Measurements from ENCODE around the gene ASPG. TPM values are rescaled to one million over a fixed set of nuclear protein-coding genes. Genes with fewer than 3 reads are reported as not detected.

ASPG gene
- total RNA-seq (2.2 TPM), polyA plus RNA-seq (2.7 TPM)

DNA sequence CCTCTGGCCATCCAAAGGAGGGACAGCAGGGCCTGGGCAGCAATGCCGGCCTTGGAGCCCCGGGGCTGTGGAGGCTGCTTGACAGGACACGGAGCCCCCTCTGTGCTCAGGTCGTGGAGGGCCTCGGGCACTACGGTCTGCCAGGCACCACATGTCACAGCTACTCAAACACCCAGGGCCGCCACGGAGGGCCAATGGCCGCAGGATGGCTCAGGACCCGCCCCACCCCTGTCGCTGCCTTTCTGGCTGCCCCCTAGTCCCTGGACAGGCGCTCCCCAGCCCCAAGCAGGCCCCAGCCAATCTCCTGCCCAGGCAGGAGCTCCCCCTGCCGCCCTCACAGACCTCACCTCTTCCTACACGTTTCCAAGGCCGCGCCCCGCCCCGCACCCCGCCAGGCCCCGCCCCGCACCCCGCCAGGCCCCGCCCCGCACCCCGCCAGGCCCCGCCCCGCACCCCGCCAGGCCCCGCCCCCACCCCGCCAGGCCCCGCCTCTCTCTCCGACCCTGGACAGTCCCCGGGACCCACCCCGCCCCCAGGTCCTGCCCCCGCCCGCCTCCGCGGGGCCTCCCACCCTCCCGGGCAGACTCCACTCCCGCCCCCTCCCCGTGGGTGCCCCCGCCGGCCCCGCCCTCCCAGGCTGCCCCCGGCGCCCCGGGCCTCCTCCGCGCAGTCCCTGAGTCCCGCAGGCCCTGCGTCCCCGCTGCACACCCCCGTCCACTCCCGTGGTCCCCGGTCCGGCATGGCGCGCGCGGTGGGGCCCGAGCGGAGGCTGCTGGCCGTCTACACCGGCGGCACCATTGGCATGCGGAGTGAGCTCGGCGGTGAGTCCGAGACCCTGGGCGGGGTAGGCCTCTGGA lies at the start of gene ASPG:
ASPG (plus strand) TSS at position 669 of the 857 bp plus-strand sequence; CDS start at position 740, 71 bp downstream.
- no peaks in the 10 kb centered on the region for H3K36me3 ChIP-seq (ENCODE audit: insufficient read depth)
- peak within 1 kb of the TSS; percentile 40 for H3K4me3 ChIP-seq (ENCODE audit: low read depth, low read length)
- no peaks in the 10 kb centered on the region for H3K4me1 ChIP-seq (ENCODE audit: insufficient read depth)
- no peak within 1 kb of the TSS for H3K27ac ChIP-seq (ENCODE audit: low read depth)
- 8% methylated on average over 70 of the region's 70 CpGs for WGBS
- no peak for DNase-seq (ENCODE audit: extremely low spot score)

DNA sequence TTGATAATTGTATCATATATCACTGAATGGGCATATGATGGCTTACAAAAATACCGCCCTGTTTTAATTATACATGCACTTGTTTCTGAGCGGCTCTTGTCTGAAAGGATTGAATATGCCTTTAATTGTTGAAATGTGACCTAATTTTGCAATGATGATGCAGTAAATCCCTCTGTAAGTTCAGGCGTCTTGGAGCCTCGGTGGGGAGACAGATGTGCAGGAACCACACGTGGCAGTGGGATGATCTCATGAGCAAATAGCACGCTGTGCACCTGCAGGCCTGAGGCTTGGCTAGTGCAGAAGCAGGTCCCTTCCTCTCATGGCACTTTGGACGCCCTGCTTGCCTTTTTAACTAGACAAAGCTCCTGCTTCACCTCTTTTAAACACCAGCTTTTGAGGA lies 49.3 kb upstream of the ASPG start:
- no peaks in the 10 kb centered on the region for H3K36me3 ChIP-seq (ENCODE audit: insufficient read depth)
- 71% methylated on average over 7 of the region's 7 CpGs for WGBS
- no peaks in the 10 kb centered on the region for H3K4me1 ChIP-seq (ENCODE audit: insufficient read depth)
- no peak overlapping the region for H3K27ac ChIP-seq (ENCODE audit: low read depth)
- DNase-seq (ENCODE audit: extremely low spot score), result no peak
- no peak overlapping the region for H3K4me3 ChIP-seq (ENCODE audit: low read depth, low read length)

DNA sequence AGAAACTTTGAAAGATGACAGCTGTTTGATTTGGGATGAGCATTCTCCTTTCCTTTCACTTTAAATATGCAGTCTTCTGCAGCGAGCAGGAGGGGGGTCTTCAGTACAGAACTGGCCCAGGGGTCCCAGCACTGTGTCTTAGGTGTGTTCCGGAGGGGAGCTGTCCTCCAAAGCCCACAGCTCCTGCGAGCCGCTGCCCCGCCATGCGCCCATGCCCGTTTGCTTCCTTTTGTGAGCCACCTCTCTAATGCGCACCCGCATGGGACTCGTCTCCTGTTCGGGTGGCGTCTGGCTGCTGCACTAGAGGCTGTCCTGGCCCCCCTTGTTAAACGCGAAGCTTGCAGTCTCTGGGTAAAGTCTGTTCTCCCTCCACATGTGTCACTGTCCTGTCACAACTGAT lies 48.4 kb upstream of the ASPG start:
- WGBS, result 70% methylated on average over 14 of the region's 14 CpGs
- Histone ChIP-seq H3K36me3 (ENCODE audit: insufficient read depth) (no peaks in the 10 kb centered on the region), H3K4me3 (ENCODE audit: low read depth, low read length) (no peak overlapping the region), H3K27ac (ENCODE audit: low read depth) (no peak overlapping the region), H3K4me1 (ENCODE audit: insufficient read depth) (no peaks in the 10 kb centered on the region)
- no peak for DNase-seq (ENCODE audit: extremely low spot score)

DNA sequence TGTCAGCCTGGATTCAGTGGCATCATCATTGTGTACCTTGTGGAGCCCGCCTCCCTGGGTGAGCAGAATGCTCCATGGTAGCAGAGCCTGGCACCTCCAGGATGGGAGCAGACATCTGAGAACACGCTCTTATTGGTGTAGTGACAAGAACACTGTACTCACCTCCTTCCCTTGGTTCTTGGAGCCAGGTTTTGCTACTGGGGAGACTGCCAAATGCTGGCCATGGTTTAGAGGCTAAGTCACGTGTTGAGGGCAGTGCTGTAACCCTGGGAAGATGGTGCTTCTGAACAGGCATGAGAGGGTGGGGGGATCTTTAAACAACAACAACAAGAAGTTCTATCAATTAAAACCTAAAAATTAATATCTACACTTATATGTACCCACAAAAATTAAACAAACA lies 47.6 kb upstream of the ASPG start:
- H3K27ac ChIP-seq (ENCODE audit: low read depth), result no peak overlapping the region
- DNase-seq (ENCODE audit: extremely low spot score), result no peak
- WGBS, result 72% methylated on average over 3 of the region's 3 CpGs
- H3K4me3 ChIP-seq (ENCODE audit: low read depth, low read length), result no peak overlapping the region
- no peaks in the 10 kb centered on the region for H3K36me3 ChIP-seq (ENCODE audit: insufficient read depth)
- H3K4me1 ChIP-seq (ENCODE audit: insufficient read depth), result no peaks in the 10 kb centered on the region

DNA sequence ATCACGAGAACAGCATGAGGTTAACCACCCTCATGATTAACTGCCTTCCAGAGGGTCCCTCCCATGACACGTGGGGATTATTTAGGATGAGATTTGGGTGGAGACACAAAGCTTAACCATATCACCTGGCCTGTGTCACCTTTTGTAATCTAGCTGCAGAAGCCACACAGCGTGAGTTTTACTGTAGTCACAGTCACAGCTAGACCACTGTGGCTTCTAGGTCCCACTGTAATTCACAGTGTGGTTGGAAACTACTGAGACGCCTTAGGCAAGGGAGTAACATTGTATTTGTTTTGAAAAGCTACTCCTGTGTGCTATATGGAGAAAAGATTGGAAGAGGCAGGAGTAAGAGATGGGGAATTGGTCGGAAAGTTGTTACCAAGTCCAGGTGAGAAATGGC lies 46.3 kb upstream of the ASPG start:
- 77% methylated on average over 5 of the region's 5 CpGs for WGBS
- H3K27ac ChIP-seq (ENCODE audit: low read depth), result no peak overlapping the region

DNA sequence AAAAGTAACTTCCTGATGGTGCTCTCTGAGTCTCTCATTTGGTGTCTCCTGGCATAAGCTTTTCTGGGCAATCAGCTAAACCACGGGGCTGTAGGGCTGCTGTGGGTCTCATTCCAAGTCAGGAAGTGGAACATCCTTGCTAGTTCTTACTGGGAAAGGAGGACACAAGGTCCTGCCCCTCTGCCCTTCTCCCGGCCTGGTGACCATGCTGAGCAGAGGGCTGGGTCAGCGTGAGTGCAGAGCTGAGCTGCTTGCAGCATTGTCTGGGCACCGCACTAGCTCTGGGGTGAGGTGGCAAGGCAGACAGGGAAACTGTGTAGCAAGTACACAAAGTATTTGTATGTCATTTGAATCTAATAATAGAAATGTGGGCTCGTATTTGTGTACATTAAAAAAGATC lies 45.0 kb upstream of the ASPG start:
- Histone ChIP-seq H3K4me1 (ENCODE audit: insufficient read depth) (no peaks in the 10 kb centered on the region), H3K36me3 (ENCODE audit: insufficient read depth) (no peaks in the 10 kb centered on the region), H3K4me3 (ENCODE audit: low read depth, low read length) (no peak overlapping the region), H3K27ac (ENCODE audit: low read depth) (no peak overlapping the region)
- DNase-seq (ENCODE audit: extremely low spot score), result no peak
- WGBS, result 41% methylated on average over 5 of the region's 5 CpGs

More for the DNA sequence above, 46.3 kb upstream of the ASPG start:
- Histone ChIP-seq H3K4me3 (ENCODE audit: low read depth, low read length) (no peak overlapping the region), H3K36me3 (ENCODE audit: insufficient read depth) (no peaks in the 10 kb centered on the region), H3K4me1 (ENCODE audit: insufficient read depth) (no peaks in the 10 kb centered on the region)
- no peak for DNase-seq (ENCODE audit: extremely low spot score)

DNA sequence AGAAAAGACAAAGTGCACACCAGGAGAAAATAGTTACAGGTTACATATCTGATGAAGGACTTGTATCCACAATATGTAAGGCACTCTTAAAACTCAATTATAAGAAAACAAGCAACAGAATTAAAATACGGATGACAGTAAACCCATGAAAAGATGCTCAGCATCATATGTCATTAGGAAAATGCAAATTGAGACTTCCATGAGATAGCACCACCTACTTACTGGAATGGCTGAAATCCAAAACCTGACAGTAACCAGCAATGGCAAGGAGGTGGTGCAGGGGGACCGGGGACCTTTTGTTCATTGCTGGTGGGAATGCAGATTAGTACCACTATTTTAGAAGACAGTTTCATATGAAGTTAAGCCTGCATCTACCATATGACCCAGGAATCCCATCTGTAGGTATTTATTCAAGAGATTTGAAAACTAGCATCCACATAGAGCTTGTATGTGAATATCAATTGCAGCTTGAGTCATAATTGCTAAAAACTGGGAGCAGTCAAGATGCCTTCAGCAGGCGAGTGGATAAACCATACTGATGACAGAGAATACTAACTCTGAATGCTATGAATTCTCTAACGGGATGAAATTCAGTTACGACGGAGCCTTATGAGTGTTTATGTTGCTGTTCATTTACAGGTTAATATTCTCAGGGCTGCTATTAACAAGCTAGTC lies 43.9 kb upstream of the ASPG start:
- no peaks in the 10 kb centered on the region for H3K36me3 ChIP-seq (ENCODE audit: insufficient read depth)
- H3K27ac ChIP-seq (ENCODE audit: low read depth), result no peak overlapping the region
- no peak overlapping the region for H3K4me3 ChIP-seq (ENCODE audit: low read depth, low read length)
- 86% methylated on average over 6 of the region's 6 CpGs for WGBS
- DNase-seq (ENCODE audit: extremely low spot score), result no peak
- H3K4me1 ChIP-seq (ENCODE audit: insufficient read depth), result no peaks in the 10 kb centered on the region

DNA sequence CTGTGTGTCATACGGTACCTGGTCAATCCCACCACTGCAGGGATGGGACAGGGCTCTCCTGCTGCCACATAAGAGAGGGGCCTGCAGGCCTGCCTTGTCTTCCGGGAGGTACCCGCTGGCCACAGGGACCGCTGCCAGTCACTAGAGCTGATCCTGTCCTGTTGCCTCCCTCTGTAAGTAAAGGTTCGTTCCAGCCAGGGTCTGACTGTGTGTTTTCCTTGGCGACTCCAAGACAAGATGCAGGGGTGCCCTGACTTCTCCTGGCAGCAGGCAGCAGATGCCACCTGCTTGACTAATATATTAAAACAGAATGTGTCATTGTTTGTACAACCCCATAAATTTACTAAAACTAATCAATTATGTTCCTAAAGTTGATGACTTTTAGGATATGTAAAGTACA lies 41.5 kb upstream of the ASPG start:
- DNase-seq (ENCODE audit: extremely low spot score), result no peak
- H3K27ac ChIP-seq (ENCODE audit: low read depth), result no peak overlapping the region
- no peaks in the 10 kb centered on the region for H3K36me3 ChIP-seq (ENCODE audit: insufficient read depth)
- H3K4me3 ChIP-seq (ENCODE audit: low read depth, low read length), result no peak overlapping the region
- WGBS, result 90% methylated on average over 6 of the region's 6 CpGs
- no peaks in the 10 kb centered on the region for H3K4me1 ChIP-seq (ENCODE audit: insufficient read depth)

DNA sequence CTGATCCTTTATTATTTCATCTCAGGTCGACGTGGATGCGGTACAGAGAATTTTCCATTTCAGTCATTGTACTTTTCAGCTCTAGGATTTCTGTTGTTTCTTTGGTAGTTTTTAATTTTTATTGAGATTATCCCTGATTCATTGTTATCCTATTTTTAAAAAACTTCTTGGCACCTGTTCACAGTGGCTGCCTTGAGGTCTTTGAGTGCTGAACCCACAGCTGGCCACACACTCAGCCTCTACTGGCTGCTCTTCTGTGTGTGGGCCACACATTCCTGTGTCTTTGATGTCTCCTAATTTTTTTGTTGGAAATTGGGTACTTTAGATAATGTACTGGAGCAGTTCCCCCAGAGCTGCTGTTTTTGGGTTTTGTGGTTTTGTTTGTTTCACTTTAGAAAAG lies 37.7 kb upstream of the ASPG start:
- no peak overlapping the region for H3K4me3 ChIP-seq (ENCODE audit: low read depth, low read length)
- H3K36me3 ChIP-seq (ENCODE audit: insufficient read depth), result no peaks in the 10 kb centered on the region
- H3K4me1 ChIP-seq (ENCODE audit: insufficient read depth), result no peaks in the 10 kb centered on the region
- no peak for DNase-seq (ENCODE audit: extremely low spot score)
- no peak overlapping the region for H3K27ac ChIP-seq (ENCODE audit: low read depth)
- WGBS, result 95% methylated on average over 3 of the region's 3 CpGs

DNA sequence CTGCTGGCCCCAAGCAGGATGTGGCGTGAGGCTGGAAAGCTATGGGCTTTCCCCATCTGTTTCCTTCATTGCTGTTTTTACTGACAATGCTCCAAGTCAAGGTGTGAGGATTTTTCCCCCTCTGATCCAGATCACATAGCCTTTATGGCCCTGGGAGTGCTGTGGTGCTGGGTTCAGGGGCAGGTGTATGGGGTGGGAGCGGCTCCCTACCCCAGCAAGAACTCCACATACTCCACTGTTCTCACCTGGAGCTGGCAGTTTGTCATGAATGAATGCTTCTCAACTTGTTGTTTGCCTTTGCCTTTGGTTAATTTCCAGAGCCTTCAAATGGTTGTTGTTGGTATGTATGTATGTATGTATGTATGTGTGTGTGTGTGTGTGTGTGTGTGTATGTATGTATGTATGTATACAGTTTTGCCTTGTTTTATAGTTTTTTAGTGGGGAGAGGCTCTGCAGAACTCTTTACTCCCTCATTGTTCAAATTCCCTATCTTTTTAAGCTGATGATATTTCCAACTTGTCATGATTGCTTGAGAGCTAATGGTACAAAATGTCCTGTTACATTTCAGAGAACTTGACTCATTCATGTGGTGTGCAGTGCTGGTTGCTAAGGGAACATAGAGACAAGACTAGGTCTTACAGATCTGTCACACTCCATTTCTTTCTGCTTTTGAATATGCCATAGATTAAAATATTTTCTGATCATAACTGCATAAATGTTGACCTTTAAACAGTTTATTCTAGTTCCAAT lies 36.6 kb upstream of the ASPG start:
- DNase-seq (ENCODE audit: extremely low spot score), result no peak
- 85% methylated on average over 2 of the region's 2 CpGs for WGBS

DNA sequence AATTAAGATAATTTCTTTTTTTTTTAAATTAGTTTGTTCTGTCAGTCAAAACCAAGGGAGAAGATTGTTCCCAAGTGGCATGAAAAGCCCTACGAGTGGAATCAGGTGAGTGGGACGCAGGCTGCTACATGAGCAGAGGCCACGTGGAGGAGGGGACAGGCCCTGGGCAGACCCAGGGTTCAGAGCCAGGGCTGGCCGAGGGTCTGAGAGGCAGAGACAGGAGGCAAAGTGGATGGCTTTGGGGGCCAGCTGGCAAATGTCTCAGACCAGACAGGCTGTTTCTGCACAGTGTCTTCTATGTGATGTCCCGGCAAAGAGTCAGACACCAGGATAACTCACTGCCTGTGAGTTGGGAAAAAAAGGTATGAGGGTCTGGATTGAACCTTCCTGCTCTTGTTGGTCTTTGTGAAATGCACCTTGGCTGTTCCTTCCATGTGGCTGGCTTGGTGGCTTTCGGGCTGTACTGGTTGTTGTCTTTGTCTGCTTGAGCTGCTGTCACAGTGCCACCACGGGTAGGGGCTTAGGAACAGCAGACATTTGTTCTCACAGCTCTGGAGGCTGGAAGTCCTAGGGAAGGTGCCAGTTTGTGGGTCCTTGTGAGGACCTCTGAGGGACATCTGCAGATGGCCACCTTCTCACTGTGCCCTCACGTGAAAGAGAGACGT lies 35.8 kb upstream of the ASPG start:
- 75% methylated on average over 9 of the region's 9 CpGs for WGBS

More for the DNA sequence above, 36.6 kb upstream of the ASPG start:
- no peaks in the 10 kb centered on the region for H3K36me3 ChIP-seq (ENCODE audit: insufficient read depth)
- no peak overlapping the region for H3K27ac ChIP-seq (ENCODE audit: low read depth)
- H3K4me1 ChIP-seq (ENCODE audit: insufficient read depth), result no peaks in the 10 kb centered on the region
- no peak overlapping the region for H3K4me3 ChIP-seq (ENCODE audit: low read depth, low read length)

DNA sequence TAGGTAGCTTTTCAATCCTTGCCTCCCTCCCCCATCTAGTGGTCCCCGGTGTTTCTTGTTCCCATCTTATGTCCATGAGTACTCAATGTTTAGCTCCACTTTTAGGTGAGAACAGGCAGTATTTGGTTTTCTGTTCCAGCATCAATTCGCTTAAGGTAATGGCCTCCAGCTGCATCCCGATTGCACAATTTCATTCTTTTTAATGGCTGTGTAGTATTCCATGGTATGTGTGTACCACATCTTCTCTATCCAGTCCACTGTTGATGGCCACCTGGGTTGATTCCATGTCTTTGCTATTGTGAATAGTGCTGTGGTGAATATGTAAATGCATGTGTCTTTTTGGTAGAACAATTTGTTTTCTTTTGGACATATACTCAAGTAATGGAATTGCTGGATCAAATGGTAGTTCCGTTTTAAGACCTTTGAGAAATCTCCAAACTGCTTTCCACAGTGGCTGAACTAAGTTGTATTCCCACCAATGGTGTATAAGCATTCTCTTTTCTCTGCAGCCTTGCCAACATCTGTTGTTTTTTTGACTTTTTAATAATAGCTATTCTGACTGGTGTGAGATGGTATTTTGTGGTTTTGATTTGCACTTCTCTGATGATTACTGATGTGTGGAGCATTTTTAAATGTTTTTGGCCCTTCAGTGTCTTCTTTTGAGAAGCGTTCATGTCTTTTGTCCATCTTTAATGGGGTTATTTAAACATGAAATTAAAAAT lies 34.2 kb upstream of the ASPG start:
- no peaks in the 10 kb centered on the region for H3K36me3 ChIP-seq (ENCODE audit: insufficient read depth)
- no peak overlapping the region for H3K4me3 ChIP-seq (ENCODE audit: low read depth, low read length)
- no peaks in the 10 kb centered on the region for H3K4me1 ChIP-seq (ENCODE audit: insufficient read depth)
- DNase-seq (ENCODE audit: extremely low spot score), result no peak
- WGBS, result 91% methylated on average over 5 of the region's 5 CpGs
- no peak overlapping the region for H3K27ac ChIP-seq (ENCODE audit: low read depth)

More for the DNA sequence above, 35.8 kb upstream of the ASPG start:
- Histone ChIP-seq H3K4me3 (ENCODE audit: low read depth, low read length) (no peak overlapping the region), H3K4me1 (ENCODE audit: insufficient read depth) (no peaks in the 10 kb centered on the region), H3K27ac (ENCODE audit: low read depth) (no peak overlapping the region), H3K36me3 (ENCODE audit: insufficient read depth) (no peaks in the 10 kb centered on the region)
- no peak for DNase-seq (ENCODE audit: extremely low spot score)
